Left renal pelvis (tissue), 4 donors: Measurements from ENCODE around the gene ZNF213. TPM values are rescaled to one million over a fixed set of nuclear protein-coding genes. Genes with fewer than 3 reads are reported as not detected.

Experiments
- DNase-seq, 4 donors: peaks; one replicate each; pipeline ENCODE4 v3.0.0-alpha.2; 2013; ENCODE audit warnings: low read depth in 4 of 4, low spot score in 3 of 4
- polyA plus RNA-seq, 4 donors: library from polyadenylated mRNA; unstranded; fragments of 120-200 nt; gene quantifications; one replicate each; pipeline ENCODE4 v1.2.1, GENCODE V29; 2013; ENCODE audit not compliant: insufficient read length in 4 of 4

ZNF213 gene, protein sequence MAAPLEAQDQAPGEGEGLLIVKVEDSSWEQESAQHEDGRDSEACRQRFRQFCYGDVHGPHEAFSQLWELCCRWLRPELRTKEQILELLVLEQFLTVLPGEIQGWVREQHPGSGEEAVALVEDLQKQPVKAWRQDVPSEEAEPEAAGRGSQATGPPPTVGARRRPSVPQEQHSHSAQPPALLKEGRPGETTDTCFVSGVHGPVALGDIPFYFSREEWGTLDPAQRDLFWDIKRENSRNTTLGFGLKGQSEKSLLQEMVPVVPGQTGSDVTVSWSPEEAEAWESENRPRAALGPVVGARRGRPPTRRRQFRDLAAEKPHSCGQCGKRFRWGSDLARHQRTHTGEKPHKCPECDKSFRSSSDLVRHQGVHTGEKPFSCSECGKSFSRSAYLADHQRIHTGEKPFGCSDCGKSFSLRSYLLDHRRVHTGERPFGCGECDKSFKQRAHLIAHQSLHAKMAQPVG
- polyA plus RNA-seq: 10 to 100 TPM; 10.1 to 15.9 (median 11.6) TPM

DNA sequence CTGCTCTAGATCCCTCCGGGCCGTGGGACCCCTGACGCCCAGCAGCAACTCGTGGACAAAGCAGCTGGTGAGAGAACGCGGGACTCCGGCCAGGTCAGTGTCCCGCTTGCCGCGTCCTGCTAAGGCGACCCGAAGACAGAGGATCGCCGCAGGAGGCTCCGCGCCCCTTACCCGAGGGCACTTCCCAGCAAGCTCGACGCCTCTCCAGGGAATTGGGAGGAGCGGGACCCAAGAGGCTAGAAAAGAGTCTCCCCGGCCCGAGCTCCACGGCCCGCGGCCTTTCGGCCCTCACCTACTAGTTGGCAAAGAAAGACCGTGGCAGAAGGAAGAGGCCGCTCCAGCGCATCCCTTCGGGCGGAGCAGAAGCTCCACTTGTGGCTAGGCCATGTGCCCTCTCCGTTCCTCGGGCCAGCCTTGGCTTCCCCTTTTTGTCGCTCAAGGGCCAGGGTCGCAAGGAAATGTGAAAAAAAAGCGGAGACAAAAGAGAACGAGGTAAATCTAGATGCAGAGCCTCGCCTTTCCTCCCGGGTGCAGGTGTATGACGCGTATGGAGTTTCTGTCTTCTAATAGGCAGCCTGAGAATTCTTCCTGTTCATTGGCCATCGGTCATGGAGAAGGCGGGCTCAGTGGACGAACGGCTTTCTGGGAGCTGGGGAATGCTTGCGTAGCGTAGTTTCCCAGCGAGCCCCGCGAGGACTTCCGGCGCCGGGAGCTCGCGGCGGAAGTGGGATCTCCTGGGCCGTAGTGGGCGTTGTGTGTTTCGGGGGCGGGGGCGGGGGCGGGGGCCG lies at the start of gene ZNF213:
Gene ZNF213, plus strand, starts transcription at position 692 of the 788 bp plus-strand sequence. CDS start 2,252 bp downstream, outside the sequence.
- peak; percentile 94 to 99 (median 96) for DNase-seq

DNA sequence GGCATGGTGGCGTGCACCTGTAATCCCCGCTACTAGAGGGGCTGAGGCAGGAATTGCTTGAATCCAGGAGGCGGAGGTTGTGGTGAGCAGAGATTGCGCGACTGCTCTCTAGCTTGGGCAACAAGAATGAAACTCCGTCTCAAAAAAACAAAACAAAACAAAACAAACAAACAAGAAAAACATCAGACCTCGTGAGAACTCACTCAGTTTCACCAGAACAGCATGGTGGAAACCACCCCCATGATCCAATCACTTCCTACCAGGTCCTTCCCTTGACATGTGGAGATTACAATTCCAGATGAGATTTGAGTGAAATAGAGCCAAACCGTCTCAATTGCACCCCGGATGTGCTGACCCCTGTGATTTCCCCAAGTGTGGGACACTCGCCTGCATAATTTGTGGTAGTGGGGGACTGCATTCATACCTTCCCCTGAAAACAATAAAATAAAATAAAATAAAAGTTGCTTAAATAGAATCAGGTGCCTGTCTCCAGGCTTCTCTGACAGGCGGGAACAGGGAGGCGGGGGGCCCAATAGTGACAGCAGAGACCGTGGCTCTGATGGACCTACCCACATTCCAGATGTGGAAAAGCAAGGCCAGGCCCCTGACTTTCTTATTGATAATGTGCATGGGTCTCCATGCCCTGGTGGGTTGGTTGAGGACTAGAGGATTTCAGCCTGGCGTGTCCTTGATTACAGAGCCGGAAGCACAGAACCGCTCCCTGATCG lies 48.8 kb upstream of the ZNF213 start:
- no peak for DNase-seq

DNA sequence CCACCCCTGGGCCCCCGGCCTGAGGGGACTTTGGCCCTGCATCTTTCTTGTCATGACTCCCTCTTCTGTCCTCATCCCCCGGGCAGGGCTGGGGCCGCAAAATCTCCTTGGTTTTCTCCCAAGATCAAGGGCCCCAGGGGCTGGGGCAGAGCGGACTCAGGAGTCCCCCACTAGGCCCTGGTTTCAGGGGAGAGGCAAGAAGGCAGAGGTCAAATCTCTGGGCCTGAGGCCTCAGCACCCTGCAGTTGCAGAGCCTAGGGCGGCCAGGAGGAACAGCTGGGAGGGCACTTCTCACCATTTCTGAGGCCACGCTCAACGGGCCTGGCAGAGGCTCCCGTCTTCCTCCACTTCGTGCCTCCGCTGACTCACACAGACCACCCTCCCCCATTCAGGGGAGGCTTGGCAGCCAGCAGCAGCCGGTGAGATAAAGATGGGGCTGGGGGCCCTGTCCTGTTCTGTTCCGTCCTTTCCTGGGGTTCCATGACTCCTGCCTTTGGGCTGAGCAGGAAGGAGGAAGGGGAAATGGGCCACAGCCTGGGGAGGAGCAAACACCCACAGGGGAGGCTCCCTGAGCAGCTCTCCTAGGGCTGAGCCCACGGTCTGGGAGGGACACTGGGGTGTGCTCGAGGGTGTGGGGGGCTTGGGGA lies 48.1 kb upstream of the ZNF213 start:
- DNase-seq: no peak

DNA sequence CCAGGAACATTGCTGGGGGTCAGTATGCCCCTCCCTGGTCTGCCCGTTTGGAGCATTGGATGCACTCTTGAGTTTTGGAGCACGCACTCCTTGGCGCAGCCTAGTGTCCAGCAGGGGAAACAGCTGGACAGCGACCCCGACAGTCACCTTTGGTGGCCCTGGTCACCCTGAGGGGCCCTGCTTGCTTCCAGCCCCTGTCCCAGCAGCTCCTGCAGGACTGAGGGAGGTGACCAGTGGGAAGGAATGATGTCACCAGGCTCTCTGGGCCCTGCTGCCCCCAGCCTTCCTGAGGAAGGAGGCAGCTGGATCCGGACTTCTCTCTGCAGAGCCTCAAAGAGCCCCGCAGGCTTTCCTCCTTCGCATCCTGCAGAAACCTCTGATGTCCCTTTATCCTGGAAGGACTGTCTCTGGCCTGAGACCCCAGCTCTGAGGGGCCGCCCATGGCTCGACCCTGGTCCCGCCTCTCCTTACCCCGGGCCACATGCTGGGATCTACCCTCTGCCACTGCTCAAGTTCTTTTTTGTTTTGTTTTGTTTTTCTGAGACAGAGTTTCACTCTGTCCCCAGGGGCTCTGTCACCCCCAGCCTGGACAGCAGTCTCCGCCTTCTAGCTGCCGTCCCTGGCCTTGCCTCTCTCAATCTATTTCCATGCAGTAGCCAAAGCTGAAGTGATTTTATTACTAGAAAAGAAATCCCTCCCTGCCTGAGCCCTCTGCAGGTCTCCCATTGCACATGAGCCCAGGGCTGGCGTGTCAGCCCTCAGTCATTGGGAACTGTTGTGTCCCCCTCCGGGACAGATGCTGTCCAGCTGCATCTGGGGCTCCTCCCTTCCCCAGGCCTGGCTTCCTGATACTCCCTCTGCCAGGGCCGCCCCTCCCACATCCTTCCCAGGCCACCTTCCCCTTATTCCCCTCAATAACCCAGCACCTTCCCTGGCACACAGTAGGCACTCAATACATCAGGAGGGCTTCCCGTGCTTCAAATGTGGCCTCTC lies 47.3 kb upstream of the ZNF213 start:
- no peak for DNase-seq

DNA sequence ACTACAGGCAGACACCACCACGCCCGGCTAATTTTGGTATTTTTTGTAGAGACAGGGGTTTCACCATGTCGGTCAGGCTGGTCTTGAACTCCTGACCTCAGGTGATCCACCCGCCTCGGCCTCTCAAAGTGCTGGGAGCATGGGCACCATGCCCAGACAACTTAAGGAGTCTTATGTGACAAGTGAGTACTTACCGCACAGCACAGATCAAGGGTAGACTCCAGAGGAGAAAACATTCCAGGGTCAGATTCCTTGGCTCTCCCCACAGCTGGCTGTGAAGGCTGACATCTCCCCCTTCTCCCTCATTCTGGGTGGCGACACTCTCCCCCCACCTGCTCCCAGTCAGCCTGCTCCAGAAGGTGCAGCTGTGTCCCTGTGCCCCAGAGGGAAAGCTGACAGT lies 46.4 kb upstream of the ZNF213 start:
- DNase-seq: no peak

DNA sequence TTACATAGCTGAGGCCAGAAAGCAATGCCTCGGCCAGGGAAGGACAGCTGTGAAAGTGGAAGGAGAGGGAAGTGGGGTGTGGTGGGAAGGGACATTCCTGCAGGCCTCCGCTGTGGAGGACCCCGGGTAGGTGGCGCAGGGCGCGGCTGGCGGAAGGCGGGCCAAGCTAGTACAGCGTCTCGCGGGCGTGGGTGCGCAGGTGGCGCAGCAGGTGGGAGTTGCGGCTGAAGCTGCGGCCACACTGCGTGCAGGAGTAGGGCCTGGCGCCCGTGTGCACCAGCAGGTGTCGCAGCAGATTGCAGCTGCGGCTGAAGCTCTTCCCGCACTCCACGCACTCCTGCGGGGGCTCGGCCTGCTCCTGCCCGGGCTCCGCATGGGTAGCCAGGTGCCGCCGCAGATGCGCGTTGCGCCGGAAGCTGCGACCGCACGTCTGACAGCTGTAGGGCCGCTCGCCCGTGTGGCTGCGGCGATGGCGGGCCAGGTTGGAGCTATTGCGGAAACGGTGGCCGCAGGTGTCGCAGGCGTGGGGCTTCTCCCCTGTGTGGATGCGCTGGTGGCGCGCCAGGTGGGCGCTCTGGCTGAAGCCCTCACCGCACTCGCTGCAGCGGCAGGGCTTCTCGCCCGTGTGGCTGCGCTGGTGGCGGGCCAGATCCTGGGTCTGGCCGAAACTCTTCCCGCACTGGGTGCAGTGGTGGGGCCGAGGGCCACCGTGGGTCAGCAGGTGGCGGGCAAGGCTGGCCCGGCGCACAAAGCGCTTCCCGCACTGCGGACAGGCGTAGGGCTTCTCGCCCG lies 45.7 kb upstream of the ZNF213 start:
- DNase-seq: no peak

DNA sequence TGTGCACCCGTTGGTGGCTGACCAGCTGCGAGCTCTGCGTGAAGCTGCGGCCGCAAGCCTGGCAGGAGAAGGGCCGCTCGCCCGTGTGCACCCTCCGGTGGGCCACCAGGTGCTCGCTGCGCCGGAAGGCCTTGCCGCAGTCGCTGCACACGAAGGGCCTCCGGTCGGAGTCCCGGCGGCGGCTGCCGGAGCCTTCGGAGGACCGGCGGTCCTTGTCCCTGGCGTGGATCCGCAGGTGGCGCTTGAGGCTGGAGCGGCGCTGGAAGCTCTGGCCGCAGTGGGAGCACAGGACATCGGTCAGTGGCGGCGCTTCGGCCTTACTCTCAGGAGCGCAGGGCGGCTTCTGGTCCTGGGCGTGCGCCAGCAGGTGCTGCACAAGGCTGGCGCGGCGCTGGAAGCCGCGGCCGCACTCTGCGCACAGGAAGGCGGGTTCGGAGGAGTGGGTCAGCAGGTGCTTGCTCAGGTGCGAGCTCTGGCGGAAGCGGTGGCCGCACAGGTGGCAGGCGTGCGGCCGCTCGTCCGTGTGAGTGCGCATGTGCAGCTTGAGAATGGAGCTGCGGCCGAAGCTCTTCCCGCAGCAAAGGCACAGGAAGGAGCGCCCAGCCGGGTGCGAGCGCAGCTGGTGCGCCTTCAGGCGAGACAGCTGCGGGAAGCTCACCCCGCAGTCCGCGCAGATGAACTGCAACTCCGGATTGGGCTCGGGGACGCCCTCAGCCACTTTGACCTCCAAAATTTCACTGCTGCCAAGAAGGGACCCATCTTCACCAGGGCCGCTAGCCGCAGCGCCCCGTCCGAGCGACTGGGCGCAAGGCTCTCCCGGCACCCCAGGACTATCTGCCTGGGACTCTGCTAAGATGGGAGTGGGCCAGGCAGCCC lies 44.9 kb upstream of the ZNF213 start:
- DNase-seq: no peak

DNA sequence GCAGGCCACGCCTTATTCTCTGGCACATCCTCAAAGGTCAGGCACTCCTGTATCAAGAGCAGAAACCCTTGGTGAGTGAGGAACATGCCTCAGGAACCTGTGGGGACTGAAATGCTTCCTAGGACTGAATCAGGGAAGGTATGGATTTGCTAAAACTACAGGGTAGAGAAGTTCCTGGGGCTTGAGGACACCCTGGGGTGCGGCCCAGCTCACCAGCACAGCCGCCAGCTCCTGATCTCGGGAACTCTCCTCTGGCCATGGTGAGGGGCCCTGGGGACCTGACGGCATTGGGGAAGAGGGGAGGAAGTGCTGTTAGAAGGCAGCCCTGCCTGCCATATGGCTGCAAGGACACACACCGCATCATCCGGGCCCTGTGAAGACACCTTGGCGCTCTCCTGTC lies 43.3 kb upstream of the ZNF213 start:
- no peak for DNase-seq

DNA sequence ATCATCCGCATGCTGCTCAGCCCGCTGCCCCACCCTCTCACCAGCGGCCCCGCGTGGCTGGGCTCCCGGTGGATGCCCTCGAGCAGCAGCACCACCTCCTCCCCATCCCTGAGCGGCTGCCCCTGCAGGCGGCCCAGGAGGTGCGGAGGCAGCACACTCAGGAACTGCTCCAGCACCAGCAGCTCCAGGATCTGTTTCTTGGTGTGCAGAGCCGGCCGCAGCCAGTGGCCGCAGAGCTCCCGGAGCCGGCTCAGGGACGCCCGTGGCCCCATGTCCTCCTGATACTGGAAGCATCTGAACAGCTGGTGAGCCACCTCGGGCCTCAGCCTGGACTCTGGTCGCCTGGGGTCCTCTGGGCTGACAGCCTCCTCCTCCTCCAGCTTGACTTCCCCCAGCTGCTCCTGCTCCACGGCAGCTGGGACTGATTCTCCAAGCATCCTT lies 42.3 kb upstream of the ZNF213 start:
- no peak for DNase-seq

DNA sequence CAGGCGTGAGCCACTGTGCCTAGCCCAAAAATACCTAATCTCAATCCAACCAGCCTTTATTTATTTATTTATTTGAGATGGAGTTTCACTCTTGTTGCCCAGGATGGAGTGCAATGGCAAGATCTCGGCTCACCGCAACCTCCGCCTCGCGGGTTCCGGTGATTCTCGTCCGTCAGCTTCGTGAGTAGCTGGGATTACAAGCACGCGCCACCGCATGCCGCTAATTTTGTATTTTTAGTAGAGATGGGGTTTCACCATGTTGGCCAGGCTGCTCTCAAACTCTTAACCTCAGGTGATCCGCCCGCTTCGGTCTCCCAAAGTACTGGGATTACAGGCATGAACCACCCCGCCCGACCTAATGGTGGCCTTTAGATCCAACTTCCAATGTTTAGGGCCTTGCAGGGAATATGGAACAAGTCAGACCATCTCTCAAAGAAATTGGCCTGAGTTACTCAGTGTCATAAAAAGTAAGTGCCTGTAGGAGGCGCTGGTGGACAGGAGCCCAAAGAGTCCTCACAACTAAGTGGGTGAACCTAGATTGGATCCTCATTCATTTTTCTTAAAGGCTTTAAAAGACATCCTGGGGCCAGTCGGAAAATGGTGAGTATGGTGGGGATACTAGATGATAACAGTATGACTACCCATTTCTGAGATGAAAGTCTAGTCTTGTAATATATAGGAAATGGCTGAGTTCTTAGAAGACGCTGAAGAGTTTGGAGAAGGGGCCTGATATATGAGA lies 40.4 kb upstream of the ZNF213 start:
- no peak for DNase-seq

DNA sequence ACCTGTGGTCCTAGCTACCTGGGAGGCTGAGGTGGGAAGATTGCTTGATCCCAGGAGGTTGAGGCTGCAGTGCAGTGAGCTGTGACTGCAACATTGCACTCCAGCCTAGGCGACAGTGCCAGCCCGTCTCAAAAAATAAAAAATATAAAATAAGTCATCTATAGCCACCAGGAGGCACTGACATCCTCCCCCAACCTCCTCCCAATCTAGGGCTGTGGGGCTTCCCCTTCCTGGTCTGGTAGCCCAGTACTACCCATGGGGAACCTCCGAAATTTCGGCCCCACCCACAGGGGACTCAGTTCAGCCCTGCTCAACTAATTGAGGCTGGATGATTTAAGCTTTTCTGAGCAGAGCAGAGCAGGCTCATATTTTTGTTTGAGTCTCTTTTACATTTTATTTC lies 39.0 kb upstream of the ZNF213 start:
- DNase-seq: no peak

DNA sequence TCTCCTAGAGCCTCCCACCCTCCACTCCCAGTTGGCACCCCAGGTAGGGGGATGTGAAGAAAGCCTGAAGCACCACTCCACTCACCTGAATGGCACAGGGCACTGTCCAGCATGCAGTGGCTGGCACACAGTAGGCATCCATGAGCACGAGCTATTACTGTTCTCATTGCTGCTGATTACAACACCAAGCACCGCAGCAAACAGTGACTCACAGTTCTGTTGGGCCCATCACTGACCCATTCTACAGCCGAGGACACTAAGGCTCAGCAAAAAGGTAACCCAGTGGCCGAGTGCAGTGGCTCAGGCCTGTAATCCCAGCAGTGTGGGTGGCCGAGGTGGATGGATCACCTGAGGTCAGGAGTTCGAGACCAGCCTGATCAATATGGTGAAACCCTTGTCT lies 38.5 kb upstream of the ZNF213 start:
- no peak for DNase-seq

DNA sequence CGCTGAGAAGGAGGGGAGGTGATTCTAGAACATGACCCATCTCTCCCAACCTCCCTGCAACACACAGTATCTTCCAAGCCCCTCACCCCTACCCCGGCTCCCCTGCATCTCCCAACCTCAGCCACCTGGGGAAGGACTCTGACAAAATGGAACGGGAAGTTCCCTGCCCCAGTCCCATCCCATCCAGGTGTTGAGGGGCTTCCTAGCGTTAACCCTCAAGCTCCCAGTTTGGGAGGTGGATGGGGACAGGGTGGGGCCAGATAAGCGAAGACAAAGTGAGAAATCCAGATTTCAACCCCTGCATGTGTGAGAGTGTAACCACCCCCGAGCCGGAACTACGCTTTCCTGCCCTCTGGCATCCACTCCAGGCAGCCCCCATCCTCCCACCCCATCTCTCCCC lies 37.6 kb upstream of the ZNF213 start:
- no peak for DNase-seq

DNA sequence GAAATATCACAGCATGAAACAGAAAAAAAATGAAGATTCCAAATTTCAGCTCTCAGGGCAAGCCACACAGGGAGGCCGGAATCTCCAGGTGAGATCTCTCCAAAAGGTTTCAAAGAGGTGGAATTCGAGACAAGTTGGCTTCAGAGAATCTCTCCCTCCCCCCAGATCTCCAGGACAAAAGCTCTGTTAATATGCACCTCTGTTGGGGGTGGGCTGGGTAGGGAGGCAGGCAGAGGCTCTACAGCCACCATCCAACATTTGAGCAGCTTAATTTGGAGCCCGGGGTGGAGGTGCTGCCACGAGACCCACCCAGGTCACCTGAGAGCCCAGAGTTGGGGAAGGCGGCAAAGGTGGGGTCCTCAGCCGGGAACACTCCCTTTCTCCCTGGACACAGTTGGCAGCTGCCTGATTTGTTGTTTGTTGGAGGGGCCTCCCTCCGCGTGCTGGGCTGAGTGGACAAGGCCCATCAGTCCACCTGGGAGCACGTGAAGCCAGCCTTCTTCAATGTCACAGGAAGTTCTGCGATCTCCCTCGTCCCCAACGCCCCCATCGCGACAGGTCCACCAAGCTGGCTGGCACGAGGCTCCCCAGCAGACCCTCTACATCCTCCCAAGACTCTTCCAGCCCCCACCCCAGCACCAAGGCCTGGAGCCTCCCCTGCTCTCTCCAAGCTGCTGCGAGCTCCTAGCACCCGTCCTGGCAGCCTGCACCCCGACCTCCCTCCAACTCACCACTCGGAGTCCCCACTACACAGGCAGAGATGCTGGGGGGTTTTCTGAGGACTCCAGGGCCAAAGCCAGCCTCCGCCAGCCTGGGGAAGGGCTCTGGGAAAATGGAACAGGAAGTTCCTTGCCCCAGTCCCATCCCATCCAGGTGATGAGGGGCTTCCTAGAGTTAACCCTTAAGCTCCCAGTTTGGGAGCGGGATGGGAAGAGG lies 36.1 kb upstream of the ZNF213 start, which contains the start of gene ZSCAN10:
Gene ZSCAN10, minus strand, starts transcription at position 836 of the 936 bp plus-strand sequence. CDS start 6,357 bp downstream, outside the sequence.
- DNase-seq: no peak

DNA sequence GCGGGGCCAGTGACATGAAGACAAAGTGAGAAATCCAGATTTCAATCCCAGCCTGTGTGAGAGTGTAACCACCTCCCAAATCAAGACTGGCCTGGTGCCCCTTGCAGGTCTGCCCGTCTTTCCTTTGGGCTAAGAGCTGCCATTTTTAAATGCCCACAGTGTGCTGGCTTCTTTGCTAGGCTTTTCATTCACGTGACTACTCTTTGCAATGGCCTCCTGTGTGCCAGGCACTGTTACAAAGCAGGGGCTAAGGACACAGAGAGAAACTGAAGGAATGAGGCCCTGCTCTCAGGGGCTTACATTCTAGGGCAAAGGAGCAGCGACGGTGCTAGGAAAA lies 35.5 kb upstream of the ZNF213 start:
- DNase-seq: no peak
